GM12878 (cell line): Measurements from ENCODE around the gene SDCCAG8. TPM values are rescaled to one million over a fixed set of nuclear protein-coding genes. Genes with fewer than 3 reads are reported as not detected.

ENCODE experiments used
- ATAC-seq: fragments of 200-7000 bp; cut with Tn5 transposase; 3 replicates; pipeline ENCODE4 v1.9.1; 2020; ENCODE audit warnings: mild to moderate bottlenecking, moderate library complexity
- BruUV-seq: library from RNA; stranded (reverse); fragments of 400-500 nt; replicated peaks from 2 replicates; lab custom pipeline; 2021; lab: Mats Ljungman, UMichigan
- CTCF ChIA-PET: fragments of 300-600 bp; sonication (Branson Sonifier 250); formaldehyde crosslinking; extraction: SDS; loops from one replicate; lab custom pipeline; 2021; ENCODE audit warnings: inconsistent platforms; lab: Yijun Ruan, JAX
- POLR2A ChIA-PET: fragments of 350-600 bp; formaldehyde crosslinking; extraction: SDS; loops from one replicate; lab custom pipeline; 2021; ENCODE audit warnings: inconsistent platforms; lab: Charles Lee
- RAD21 ChIA-PET: fragments of 300-600 bp; sonication (Branson Sonifier 250); formaldehyde crosslinking; loops from one replicate; lab custom pipeline; 2023; ENCODE audit warnings: antibody characterized with exemption; ENCODE audit not compliant: unreplicated experiment; lab: Charles Lee
- SMC1A ChIA-PET: fragments of 300-600 bp; sonication (Branson Sonifier 250); formaldehyde crosslinking; loops from one replicate; lab custom pipeline; 2023; ENCODE audit not compliant: unreplicated experiment, uncharacterized antibody; lab: Charles Lee
- DNase-seq: peaks from one replicate; pipeline ENCODE4 v3.0.0-alpha.2; 2011; ENCODE audit warnings: low read depth, low spot score
- FAIRE-seq: peaks from 3 replicates; lab custom pipeline; 2011; peaks lifted over from hg19 to GRCh38; lab: Jason Lieb, UNC
- H2AFZ ChIP-seq: 2 replicates; pipeline ENCODE4 v1.6.0; 2011; ENCODE audit warnings: low read depth, low read length, control low read depth; ENCODE audit not compliant: control insufficient read depth
- H3K27ac ChIP-seq: 2 replicates; pipeline ENCODE4 v1.5.1; 2011; ENCODE audit warnings: control low read depth; ENCODE audit not compliant: control insufficient read depth, insufficient read depth
- H3K27me3 ChIP-seq, 2 experiments: replicated peaks in 1 of 2; 2 replicates each; pipeline versions ENCODE4 v1.6.0 to v1.6.1; 2011; ENCODE audit warnings: low read length in 1 of 2; ENCODE audit not compliant: control insufficient read depth in 2 of 2, insufficient read depth in 2 of 2
- H3K36me3 ChIP-seq, 2 experiments: 2 replicates each; pipeline ENCODE4 v1.5.1; 2011; ENCODE audit warnings: low read length in 1 of 2; ENCODE audit not compliant: control insufficient read depth in 2 of 2, insufficient read depth in 2 of 2
- H3K4me1 ChIP-seq: 2 replicates; pipeline ENCODE4 v1.6.1; 2011; ENCODE audit warnings: mild to moderate bottlenecking, low read length, moderate library complexity, mixed read lengths; ENCODE audit not compliant: control insufficient read depth, insufficient read depth
- H3K4me2 ChIP-seq: 2 replicates; pipeline ENCODE4 v1.6.0; 2011; ENCODE audit warnings: control low read depth; ENCODE audit not compliant: control insufficient read depth, insufficient read depth
- H3K4me3 ChIP-seq: fragments of 200-600 bp; sonication (generic); 2 replicates; pipeline ENCODE4 v1.5.1; 2016
- H3K79me2 ChIP-seq: 2 replicates; pipeline ENCODE4 v1.6.0; 2011; ENCODE audit warnings: low read length; ENCODE audit not compliant: control insufficient read depth, insufficient read depth
- H3K9ac ChIP-seq: 2 replicates; pipeline ENCODE4 v1.8.0; 2011; ENCODE audit warnings: low read length, control low read depth, mixed read lengths; ENCODE audit not compliant: control insufficient read depth, insufficient read depth
- H3K9me3 ChIP-seq: replicated peaks from 3 replicates; pipeline ENCODE4 v1.5.1; 2011; ENCODE audit warnings: mild to moderate bottlenecking, low read length; ENCODE audit not compliant: control insufficient read depth, insufficient read depth
- H4K20me1 ChIP-seq: 2 replicates; pipeline ENCODE4 v1.6.0; 2011; ENCODE audit not compliant: control insufficient read depth, insufficient read depth
- ATF3 ChIP-seq: IDR thresholded peaks from 2 replicates; pipeline ENCODE4 v1.6.1; 2011; ENCODE audit warnings: low read depth, mild to moderate bottlenecking, low read length, moderate library complexity, borderline replicate concordance; ENCODE audit errors: extremely low read depth
- BCLAF1 ChIP-seq: fragments of 450-650 bp; IDR thresholded peaks from 2 replicates; pipeline ENCODE4 v1.6.1; 2017; ENCODE audit warnings: antibody characterized with exemption, mild to moderate bottlenecking, moderate library complexity
- CEBPZ ChIP-seq: fragments of 150-350 bp; IDR thresholded peaks from 2 replicates; pipeline ENCODE4 v1.6.1; 2016; ENCODE audit warnings: low read depth, low read length
- EZH2 ChIP-seq: IDR thresholded peaks from 2 replicates; pipeline ENCODE4 v1.6.1; 2012; ENCODE audit warnings: low read depth, mild to moderate bottlenecking, control low read depth, inconsistent platforms, low read length, borderline replicate concordance; ENCODE audit not compliant: control insufficient read depth
- FOS ChIP-seq: IDR thresholded peaks from 3 replicates; pipeline ENCODE4 v1.6.1; 2011; ENCODE audit warnings: borderline replicate concordance; ENCODE audit not compliant: insufficient read length; ENCODE audit errors: extremely low read depth
- FOXM1 ChIP-seq: IDR thresholded peaks from 2 replicates; pipeline ENCODE4 v1.6.1; 2012; ENCODE audit warnings: low read depth, mild to moderate bottlenecking, inconsistent platforms, low read length, moderate library complexity
- LARP7 ChIP-seq: fragments of 450-650 bp; IDR thresholded peaks from 2 replicates; pipeline ENCODE4 v1.6.1; 2017; ENCODE audit warnings: mild to moderate bottlenecking
- MXI1 ChIP-seq: fragments of 150-350 bp; IDR thresholded peaks from 2 replicates; pipeline ENCODE4 v1.6.1; 2011; ENCODE audit warnings: low read depth, mild to moderate bottlenecking, inconsistent platforms, low read length, improper control_type of control experiment
- NR2C1 ChIP-seq: fragments of 450-650 bp; IDR thresholded peaks from 2 replicates; pipeline ENCODE4 v1.6.1; 2017; ENCODE audit warnings: antibody characterized with exemption, mild to moderate bottlenecking, moderate library complexity
- POLR2AphosphoS2 ChIP-seq: IDR thresholded peaks from 2 replicates; pipeline ENCODE4 v1.6.1; 2011; ENCODE audit warnings: low read depth, mild to moderate bottlenecking, low read length, improper control_type of control experiment, moderate library complexity
- POLR2AphosphoS5 ChIP-seq: IDR thresholded peaks from 2 replicates; pipeline ENCODE4 v1.6.1; 2011; ENCODE audit warnings: mild to moderate bottlenecking, low read length, inconsistent platforms
- RAD21 ChIP-seq: IDR thresholded peaks from 2 replicates; pipeline ENCODE4 v1.6.1; 2011; ENCODE audit warnings: mild to moderate bottlenecking, low read depth, low read length, moderate library complexity; ENCODE audit not compliant: insufficient read depth
- SIN3A ChIP-seq: IDR thresholded peaks from 2 replicates; pipeline ENCODE4 v1.6.1; 2012; ENCODE audit warnings: low read depth, low read length, improper control_type of control experiment
- SMC3 ChIP-seq: IDR thresholded peaks from 2 replicates; pipeline ENCODE4 v1.6.1; 2011; ENCODE audit warnings: low read length, improper control_type of control experiment, borderline replicate concordance
- in situ Hi-C: fragments of 300-500 bp; cut with MboI; formaldehyde crosslinking; loops from 9 replicates; pipeline ENCODE4 v1.14.3; 2018; ENCODE audit warnings: mixed read lengths
- intact Hi-C: fragments of 100-400 bp; cut with micrococcal nuclease; formaldehyde crosslinking; loops from one replicate; pipeline ENCODE4 v1.14.2; 2022; ENCODE audit not compliant: unreplicated experiment
- polyA plus RNA-seq, 11 experiments: library from polyadenylated mRNA; depleted of rRNA in 4 of 11; unstranded in 6 of 11; stranded (reverse) in 5 of 11; fragments of >200 nt; fragmentation: Nextera tagmentation in 4 of 11; fragmentation: Illumina TruSeq in 1 of 11; extraction: Ambion mirVana in 4 of 11; extraction: Trizol in 1 of 11; gene quantifications; 1 replicate in 1 of 11; 2 replicates in 10 of 11; pipeline versions ENCODE4 v1.2.1 to v1.2.3, GENCODE V29; 2011 to 2016; ENCODE audit warnings: inconsistent platforms in 2 of 11, missing spikeins in 2 of 11, low read depth in 1 of 11
- total RNA-seq, 4 experiments: library from RNA; depleted of rRNA in 3 of 4; stranded (reverse); fragments of >200 nt in 3 of 4; fragmentation: Illumina TruSeq in 1 of 4; extraction: Trizol in 1 of 4; gene quantifications; 2 replicates each; pipeline versions ENCODE4 v1.2.1 to v1.2.3, GENCODE V29; 2013 to 2021

SDCCAG8 gene
- total and polyA plus RNA-seq, 10 of the 15 experiments (the other 5 are each of a cell fraction or from before 2014, with no cell fraction given) = 15.0 to 25.6 (median 20.6) TPM

- RAD21 ChIA-PET = interaction anchor here (3.8 kb wide), 1 partner anchor 65 kb away, joined by 35 read pairs; no protein-coding TSS in a partner anchor
- in situ Hi-C loops (no loop called here), intact Hi-C loops (loop anchor here (2.0 to 5.0 kb wide), 2 partner anchors 64 to 339 kb away; no protein-coding TSS in a partner anchor)
- TF ChIP-seq FOXM1 (no peak), BCLAF1 (no peak), CEBPZ (no peak), POLR2AphosphoS5 (no peak), FOS (no peak), NR2C1 (no peak), RAD21 (no peak), SIN3A (no peak), LARP7 (no peak), SMC3 (no peak), EZH2 (no peak), ATF3 (no peak), MXI1 (no peak), POLR2AphosphoS2 (no peak)
- Histone ChIP-seq H3K4me1 (peaks cover 4% of the 10 kb centered on the region; the same call in 1 of the 2 replicates), H2AFZ (no peak overlapping the region), H3K79me2 (no peaks in the 10 kb centered on the region), H3K9me3 (no peaks in the 10 kb centered on the region), H3K27me3 (no peaks in the 10 kb centered on the region), H3K36me3 (no peaks in the 10 kb centered on the region), H3K27ac (no peak overlapping the region), H4K20me1 (no peaks in the 10 kb centered on the region), H3K9ac (no peak overlapping the region), H3K4me2 (no peak overlapping the region), H3K4me3 (no peak overlapping the region)
- no peak for DNase-seq
- CTCF ChIA-PET = interaction anchor here (1.7 to 3.4 kb wide), 3 partner anchors 25 to 65 kb away, joined by 3 to 39 read pairs (median 6); no protein-coding TSS in a partner anchor
- ATAC-seq = no peak
- POLR2A ChIA-PET = no interaction called here
- FAIRE-seq = no peak
- no TSS peak for BruUV-seq
- SMC1A ChIA-PET = interaction anchor here (0.8 to 2.5 kb wide), 2 partner anchors 26 to 65 kb away, joined by 3 to 14 read pairs; no protein-coding TSS in a partner anchor
Measured at GRCh38 chr1:243408479-243408878, 152.6 kb downstream of the SDCCAG8 start.
